SW 1271 (cell line): ENCODE measurements around the gene SLC16A1.

Experiments
- DNase-seq, 2 experiments: peaks; one replicate each; lab custom pipeline; 2025; lab: John Stamatoyannopoulos, UW

Gene SLC16A1

GRCh38 chr1:112882271-112882744, 73.7 kb downstream of the SLC16A1 start:
- no peak for DNase-seq

GRCh38 chr1:112881742-112882127, 74.3 kb downstream of the SLC16A1 start:
- DNase-seq: no peak

DNA sequence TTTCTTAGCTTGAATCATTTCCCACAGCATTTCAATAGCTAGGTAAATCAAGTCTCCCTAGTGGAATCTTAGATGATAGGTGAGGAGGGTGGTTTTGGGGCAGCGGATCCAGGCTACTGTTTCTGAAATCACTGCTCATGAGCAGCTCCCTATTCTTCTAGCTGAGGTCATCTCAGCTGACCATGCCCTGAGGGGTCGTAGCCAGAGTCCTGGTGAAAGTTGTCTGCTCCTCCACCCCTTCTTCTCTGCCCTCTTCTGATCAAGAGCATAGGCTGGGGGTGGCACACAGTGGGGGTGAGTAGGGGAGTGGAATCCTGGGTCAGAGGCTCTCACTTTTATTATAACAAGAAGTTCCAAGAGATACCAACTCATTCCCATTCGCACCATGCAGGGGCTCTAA, 76.2 kb downstream of the SLC16A1 start:
- no peak for DNase-seq

DNA sequence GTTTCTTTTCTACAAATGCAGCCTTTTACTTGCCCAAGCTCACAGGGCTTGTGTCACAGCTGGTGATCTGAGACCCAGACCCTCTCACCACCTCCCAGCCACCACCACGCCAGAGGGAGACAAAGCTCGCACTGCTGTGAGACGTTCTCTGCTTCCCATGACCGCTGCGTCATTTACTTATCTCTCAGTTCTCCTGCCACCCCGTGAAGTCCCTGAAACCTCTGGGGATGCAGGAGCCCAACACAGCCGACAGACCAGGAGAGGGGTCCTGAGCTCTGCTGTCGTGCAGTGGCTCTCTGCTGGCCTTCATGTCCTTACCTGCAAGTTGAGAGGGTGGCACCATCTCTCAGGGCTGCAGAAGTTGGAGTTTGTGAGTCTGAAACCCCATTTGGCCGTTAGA, 77.7 kb downstream of the SLC16A1 start:
- no peak for DNase-seq

DNA sequence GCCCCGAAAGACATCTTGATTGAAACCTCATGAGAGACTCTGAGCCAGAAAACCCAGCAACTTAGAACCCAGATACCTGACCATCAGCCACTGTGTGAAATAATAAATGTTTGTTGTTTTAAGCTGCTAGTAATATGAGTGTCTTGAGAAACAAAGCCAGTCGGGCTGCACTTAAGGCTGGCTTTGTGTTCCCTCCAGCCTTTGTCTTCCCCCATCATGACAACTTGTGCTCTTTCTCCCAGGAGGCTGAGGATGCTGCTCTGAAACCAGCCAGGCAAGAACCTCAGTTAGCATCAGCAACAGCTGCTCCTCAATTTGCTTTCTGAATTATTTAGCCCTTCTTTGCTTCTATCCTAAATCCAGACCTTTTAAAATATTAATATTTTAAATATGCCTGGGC, 78.2 kb downstream of the SLC16A1 start:
- DNase-seq: no peak

- DNase-seq: no peak
Observed at GRCh38 chr1:112876315-112876714, 79.7 kb downstream of the SLC16A1 start.

GRCh38 chr1:112872551-112872962, 83.4 kb downstream of the SLC16A1 start:
- DNase-seq: no peak

DNA sequence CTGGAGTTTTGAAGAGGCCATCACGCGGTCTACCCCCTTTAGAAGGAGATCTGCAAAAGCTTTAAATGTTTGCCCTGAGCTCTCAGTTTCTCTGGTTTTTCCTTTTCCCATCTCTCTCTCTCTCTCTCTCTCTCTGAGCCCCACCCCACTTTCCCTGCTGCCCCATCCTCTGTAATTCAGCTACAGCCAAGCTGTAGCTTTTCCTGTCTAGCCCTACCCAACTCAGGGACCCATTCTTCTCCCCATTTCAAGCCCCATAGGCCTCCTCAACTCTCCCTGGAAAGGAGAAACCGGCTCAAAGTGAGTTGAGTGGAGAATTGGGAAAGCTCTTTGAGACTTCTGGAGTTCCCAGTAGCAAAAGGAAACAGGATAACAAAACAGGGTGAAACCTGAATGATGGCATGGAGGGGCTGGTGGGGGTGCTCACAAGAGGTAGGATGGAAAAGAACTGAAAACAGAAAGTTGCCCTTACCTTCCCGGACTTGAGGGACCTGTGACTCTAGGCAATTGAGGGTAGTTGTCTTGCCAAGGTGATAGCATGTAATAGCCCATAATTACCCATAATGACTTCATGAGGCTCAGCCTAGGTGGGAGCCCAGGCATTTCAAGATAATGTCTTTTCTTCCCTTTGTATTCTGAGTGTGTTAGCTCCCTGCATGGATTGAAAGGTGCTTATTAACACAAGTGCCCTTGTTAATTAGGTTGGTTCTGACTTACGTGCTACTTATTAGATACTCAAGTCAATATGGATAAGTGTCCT, 84.9 kb downstream of the SLC16A1 start:
- DNase-seq: no peak

GRCh38 chr1:112869895-112870294, 86.1 kb downstream of the SLC16A1 start:
- DNase-seq: no peak

DNA sequence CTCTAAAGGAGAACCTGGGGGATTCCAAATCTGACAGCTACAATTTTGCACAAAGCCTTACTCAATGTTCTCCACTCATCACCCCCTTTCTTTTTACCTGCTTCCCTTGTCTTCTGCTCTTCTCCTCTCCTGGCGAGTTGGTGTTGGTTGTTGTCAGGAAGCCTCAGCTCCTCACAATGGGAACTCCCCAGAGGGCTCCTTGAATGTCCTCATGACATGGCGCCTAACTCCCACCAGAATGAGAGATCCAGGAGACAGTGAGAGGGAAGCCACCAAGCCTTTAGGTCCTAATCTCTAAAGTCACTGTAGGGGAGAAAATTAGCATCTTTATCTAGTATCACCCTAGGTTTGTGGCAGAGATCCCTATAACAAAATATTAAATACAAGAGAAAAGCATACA, 87.8 kb downstream of the SLC16A1 start:
- DNase-seq: no peak

DNA sequence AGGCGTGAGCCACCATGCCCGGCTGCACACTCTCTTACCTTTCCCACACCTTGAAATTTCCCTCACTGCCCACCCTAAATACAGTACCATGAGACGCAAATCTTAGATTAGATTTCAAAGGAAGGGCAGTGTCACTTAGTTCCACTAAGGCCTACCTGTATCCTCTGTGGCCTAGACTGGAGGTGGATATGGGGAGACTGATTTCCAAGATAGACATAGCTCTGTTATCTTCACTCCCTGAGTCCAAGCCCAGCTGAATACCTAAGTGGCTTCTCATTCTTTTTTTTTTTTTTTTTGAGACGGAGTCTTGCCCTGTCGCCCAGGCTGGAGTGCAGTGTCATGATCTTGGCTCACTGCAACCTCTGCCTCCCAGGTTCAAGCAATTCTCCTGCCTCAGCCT, 89.0 kb downstream of the SLC16A1 start:
- DNase-seq: no peak

GRCh38 chr1:112866151-112866550, 89.8 kb downstream of the SLC16A1 start:
- peak in 1 of 2 experiments; percentile 33 for DNase-seq

GRCh38 chr1:112862753-112863426, 93.1 kb downstream of the SLC16A1 start:
- no peak for DNase-seq
